ENCODE data around the gene NUDT17. TPM values are rescaled to one million over a fixed set of nuclear protein-coding genes. Genes with fewer than 3 reads are reported as not detected.
A peak's percentile ranks its signal among the peaks of the same experiment; 100 is the strongest.

Gene NUDT17
- total and polyA plus RNA-seq, 9 of the 15 experiments (the other 6 are each of a cell fraction or from before 2014, with no cell fraction given), result 2.1 to 10.0 (median 6.1) TPM

DNA sequence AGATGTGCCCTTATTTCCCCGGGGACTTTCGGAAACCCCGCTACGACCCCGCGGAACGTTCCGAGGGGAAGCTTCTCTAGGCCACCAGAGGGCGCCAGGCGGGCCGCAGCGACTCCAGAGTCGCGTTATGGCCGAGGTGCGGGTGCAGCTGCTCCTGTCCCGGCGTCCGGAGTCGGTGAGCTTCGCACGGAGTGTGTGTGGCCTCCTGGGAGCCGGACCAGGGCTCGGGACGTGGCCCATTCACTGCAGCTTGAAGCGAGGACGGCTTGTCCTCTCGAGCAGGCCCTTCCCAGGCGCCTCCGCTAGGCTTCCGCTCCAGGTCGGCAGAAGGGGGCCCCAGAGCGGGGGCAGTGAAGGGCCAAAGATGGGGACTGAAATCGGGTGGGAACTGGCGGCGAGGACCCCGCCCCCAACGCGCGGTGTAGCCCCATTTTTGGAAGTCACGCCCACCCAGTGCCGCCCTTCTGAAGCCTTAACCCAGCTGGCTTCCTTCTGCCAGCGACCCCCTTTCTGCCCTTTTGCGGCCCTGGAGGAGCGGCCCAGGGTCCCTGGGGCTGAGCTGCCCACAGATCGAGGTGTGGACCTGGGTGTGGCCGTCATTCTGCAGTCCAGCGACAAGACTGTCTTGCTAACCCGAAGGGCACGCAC lies at the start of gene NUDT17 (continued):
- TF ChIP-seq, protein P1, sequence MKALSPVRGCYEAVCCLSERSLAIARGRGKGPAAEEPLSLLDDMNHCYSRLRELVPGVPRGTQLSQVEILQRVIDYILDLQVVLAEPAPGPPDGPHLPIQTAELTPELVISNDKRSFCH (CRISPR knock-in tag; IDR thresholded peaks at IDR 0.05), result no peak
- TF ChIP-seq, protein P1 (tag; IDR thresholded peaks at IDR 0.05), result 0 out of 2 replicates have a peak, but pooled peaks have one; percentile 74
- TF ChIP-seq NUFIP1 (IDR thresholded peaks at IDR 0.05; ENCODE audit: partially characterized antibody) (no peak), SMAD1 (IDR thresholded peaks at IDR 0.05; ENCODE audit: low read depth, low read length, partially characterized antibody) (peak; percentile 39), TRIM25 (IDR thresholded peaks at IDR 0.05; ENCODE audit: borderline replicate concordance) (no peak), FOXA1 (IDR thresholded peaks at IDR 0.05; ENCODE audit: borderline replicate concordance) (no peak), FOXA3 (CRISPR knock-in tag; conservative IDR thresholded peaks at IDR 0.05 in 1 of 2, IDR thresholded peaks at IDR 0.05 in 1 of 2) (no peak; a peak in 1 of 4 replicates), ARID2 (IDR thresholded peaks at IDR 0.05) (no peak), MCM7 (IDR thresholded peaks at IDR 0.05) (no peak), ZNF316 (IDR thresholded peaks at IDR 0.05) (no peak), ZNF764 (CRISPR knock-in tag; IDR thresholded peaks at IDR 0.05; ENCODE audit: low read depth) (no peak), ZNF507 (tag; conservative IDR thresholded peaks at IDR 0.05) (no peak), LARP7 (IDR thresholded peaks at IDR 0.05) (no peak), E2F4 (CRISPR knock-in tag; IDR thresholded peaks at IDR 0.05; ENCODE audit: low read depth) (no peak), SMARCC2 (IDR thresholded peaks at IDR 0.05; ENCODE audit: low read depth) (no peak), SNIP1 (IDR thresholded peaks at IDR 0.05; ENCODE audit: low read depth) (no peak), BACH1 (tag; IDR thresholded peaks at IDR 0.05) (no peak), C11orf30 (IDR thresholded peaks at IDR 0.05; ENCODE audit: low read depth) (no peak), HMG20A (CRISPR knock-in tag; conservative IDR thresholded peaks at IDR 0.05) (0 out of 2 replicates have a peak, but pooled peaks have one; percentile 11), CLOCK (CRISPR knock-in tag; IDR thresholded peaks at IDR 0.05; ENCODE audit: borderline replicate concordance) (no peak)
- TF ChIP-seq, protein P2, sequence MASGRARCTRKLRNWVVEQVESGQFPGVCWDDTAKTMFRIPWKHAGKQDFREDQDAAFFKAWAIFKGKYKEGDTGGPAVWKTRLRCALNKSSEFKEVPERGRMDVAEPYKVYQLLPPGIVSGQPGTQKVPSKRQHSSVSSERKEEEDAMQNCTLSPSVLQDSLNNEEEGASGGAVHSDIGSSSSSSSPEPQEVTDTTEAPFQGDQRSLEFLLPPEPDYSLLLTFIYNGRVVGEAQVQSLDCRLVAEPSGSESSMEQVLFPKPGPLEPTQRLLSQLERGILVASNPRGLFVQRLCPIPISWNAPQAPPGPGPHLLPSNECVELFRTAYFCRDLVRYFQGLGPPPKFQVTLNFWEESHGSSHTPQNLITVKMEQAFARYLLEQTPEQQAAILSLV (tag; IDR thresholded peaks at IDR 0.05), result no peak
- TF ChIP-seq, protein P3, sequence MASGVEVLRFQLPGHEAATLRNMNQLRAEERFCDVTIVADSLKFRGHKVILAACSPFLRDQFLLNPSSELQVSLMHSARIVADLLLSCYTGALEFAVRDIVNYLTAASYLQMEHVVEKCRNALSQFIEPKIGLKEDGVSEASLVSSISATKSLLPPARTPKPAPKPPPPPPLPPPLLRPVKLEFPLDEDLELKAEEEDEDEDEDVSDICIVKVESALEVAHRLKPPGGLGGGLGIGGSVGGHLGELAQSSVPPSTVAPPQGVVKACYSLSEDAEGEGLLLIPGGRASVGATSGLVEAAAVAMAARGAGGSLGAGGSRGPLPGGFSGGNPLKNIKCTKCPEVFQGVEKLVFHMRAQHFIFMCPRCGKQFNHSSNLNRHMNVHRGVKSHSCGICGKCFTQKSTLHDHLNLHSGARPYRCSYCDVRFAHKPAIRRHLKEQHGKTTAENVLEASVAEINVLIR (CRISPR knock-in tag; IDR thresholded peaks at IDR 0.05), result no peak
